ENCODE measurements around the gene RAB40C. TPM values are rescaled to one million over a fixed set of nuclear protein-coding genes. Genes with fewer than 3 reads are reported as not detected.

The RAB40C gene
- total and polyA plus RNA-seq, 2 donors (not counting 1 experiment from before 2014, with no cell fraction given), result 12.7 to 26.9 TPM

- H3K4me3 Mint-ChIP-seq, result no peak overlapping the region
- peaks cover 19% of the 10 kb centered on the region for H3K4me1 Mint-ChIP-seq
- H3K9ac ChIP-seq (ENCODE audit: low read length), result no peak overlapping the region
- H3K9me3 Mint-ChIP-seq (ENCODE audit: insufficient read depth), result no peaks in the 10 kb centered on the region
- no peak overlapping the region for H3K27ac ChIP-seq (ENCODE audit: low read length in 2 of 2)
- TF ChIP-seq CTCF (IDR thresholded peaks at IDR 0.05) (no peak), EZH2 (IDR thresholded peaks at IDR 0.05; ENCODE audit: borderline replicate concordance, insufficient read depth, low read depth, low read length, poor library complexity, severe bottlenecking) (no peak)
- no peak overlapping the region for H2AFZ ChIP-seq (ENCODE audit: insufficient read depth, low read depth, low read length, poor library complexity, severe bottlenecking)
- peaks cover 22 to 29% of the 10 kb centered on the region in 2 donors for H3K4me1 ChIP-seq (ENCODE audit: control insufficient read depth in 2 of 2, insufficient read depth in 2 of 2, low read length in 2 of 2)
- POLR2A ChIA-PET, result interaction anchor here (0.6 to 1.2 kb wide), 2 partner anchors 9 to 11 kb away, joined by 3 to 4 read pairs; partner anchors contain the start of gene METTL26
- H3K27me3 ChIP-seq (replicated peaks in 1 of 4; ENCODE audit: control extremely low read depth in 1 of 4, control insufficient read depth in 3 of 4, insufficient read depth in 4 of 4, low read length in 3 of 4), result no peaks in the 10 kb centered on the region
- 91% methylated on average over 20 of the region's 25 CpGs for WGBS (ENCODE audit: insufficient coverage)
- peaks cover 0 to 2% (median 0%) of the 10 kb centered on the region in 3 donors for H3K9me3 ChIP-seq (ENCODE audit: control extremely low read depth in 1 of 3, control insufficient read depth in 2 of 3, insufficient read depth in 1 of 3, low read length in 2 of 3)
- CTCF ChIA-PET, result interaction anchor here (1.2 to 1.4 kb wide), 2 partner anchors 9 to 11 kb away, joined by 4 to 5 read pairs; partner anchors contain the start of gene METTL26
- H3K36me3 ChIP-seq (replicated peaks in 1 of 2; ENCODE audit: control extremely low read depth in 1 of 2, control insufficient read depth in 1 of 2, extremely low read depth in 1 of 2, insufficient read depth in 2 of 2, low read length in 1 of 2), result no peaks in the 10 kb centered on the region
- no peak overlapping the region for H3K27ac Mint-ChIP-seq
- H3K4me3 ChIP-seq (ENCODE audit: control extremely low read depth in 1 of 5, extremely low read depth in 1 of 5, insufficient read depth in 1 of 5, low read depth in 2 of 5, low read length in 4 of 5), result no peak overlapping the region
- H3K79me2 ChIP-seq (ENCODE audit: control insufficient read depth, insufficient read depth, low read length), result peaks cover 12% of the 10 kb centered on the region
- ATAC-seq (ENCODE audit: low read depth) (no peak), DNase-seq (no peak)
- no peaks in the 10 kb centered on the region for H3K27me3 Mint-ChIP-seq
- peak overlapping the region; percentile 92 for H3K4me2 ChIP-seq (replicated peaks; ENCODE audit: low read depth, low read length, poor library complexity, severe bottlenecking)
- H4K20me1 ChIP-seq (ENCODE audit: control insufficient read depth, insufficient read depth, low read length, poor library complexity, severe bottlenecking), result peaks cover 14% of the 10 kb centered on the region
- intact Hi-C loops (cut with micrococcal nuclease), result no loop called here
These were observed 57.5 kb downstream of the RAB40C start for GRCh38 chr16:647173-647902.

Data from B cell (primary cell).